Activated naive CD8-positive, alpha-beta T cell treated with anti-CD3 and anti-CD28 coated beads for 36 hours (primary cell): Measurements from ENCODE around the gene NDUFS1. TPM values are rescaled to one million over a fixed set of nuclear protein-coding genes. Genes with fewer than 3 reads are reported as not detected.
"Not testable (repeated sequence)": the region's sequence is repeated elsewhere in the genome, so short reads cannot be mapped to it uniquely, and the experiment has no call there.

Experiments used
- DNase-seq: peaks from one replicate; pipeline ENCODE4 v3.0.0; 2021
- H3K27ac Mint-ChIP-seq: one replicate; pipeline ENCODE4 v1.8.0; 2022; ENCODE audit warnings: mild to moderate bottlenecking, moderate library complexity, mixed read lengths
- H3K27me3 Mint-ChIP-seq: one replicate; pipeline ENCODE4 v1.8.0; 2022; ENCODE audit warnings: mild to moderate bottlenecking, mixed read lengths
- H3K36me3 Mint-ChIP-seq: one replicate; pipeline ENCODE4 v1.8.0; 2021; ENCODE audit warnings: mild to moderate bottlenecking, mixed read lengths
- H3K4me1 Mint-ChIP-seq: one replicate; pipeline ENCODE4 v1.8.0; 2021; ENCODE audit warnings: mixed read lengths
- H3K4me3 Mint-ChIP-seq: one replicate; pipeline ENCODE4 v1.8.0; 2022; ENCODE audit warnings: mild to moderate bottlenecking, moderate library complexity, mixed read lengths
- H3K9me3 Mint-ChIP-seq: one replicate; pipeline ENCODE4 v1.8.0; 2022; ENCODE audit warnings: mixed read lengths
- total RNA-seq, 2 experiments: library from RNA; stranded (reverse); gene quantifications; one replicate each; pipeline ENCODE4 v1.2.3, GENCODE V29; 2021

The NDUFS1 gene
- total RNA-seq, 2 experiments from 2014 or later, result 95.5 to 102 TPM

GRCh38 chr2:206176121-206176520 is 16.9 kb upstream of the NDUFS1 start:
- no peaks in the 10 kb centered on the region for H3K27me3 Mint-ChIP-seq
- no peaks in the 10 kb centered on the region for H3K9me3 Mint-ChIP-seq
- H3K4me1 Mint-ChIP-seq, result no peaks in the 10 kb centered on the region
- no peak for DNase-seq
- H3K27ac Mint-ChIP-seq, result no peak overlapping the region
- no peak overlapping the region for H3K4me3 Mint-ChIP-seq
- H3K36me3 Mint-ChIP-seq, result no peaks in the 10 kb centered on the region

- Mint-ChIP-seq H3K9me3 (no peaks in the 10 kb centered on the region), H3K4me3 (no peak overlapping the region), H3K27ac (no peak overlapping the region), H3K27me3 (no peaks in the 10 kb centered on the region), H3K4me1 (no peaks in the 10 kb centered on the region), H3K36me3 (peaks cover 12% of the 10 kb centered on the region)
- no peak for DNase-seq
Measured at GRCh38 chr2:206173147-206173546, 13.9 kb upstream of the NDUFS1 start.

GRCh38 chr2:206171624-206172397 is 12.6 kb upstream of the NDUFS1 start:
- H3K4me3 Mint-ChIP-seq, H3K9me3 Mint-ChIP-seq, H3K27me3 Mint-ChIP-seq, H3K4me1 Mint-ChIP-seq, H3K27ac Mint-ChIP-seq, DNase-seq: not testable (repeated sequence)
- H3K36me3 Mint-ChIP-seq, result peaks cover 19% of the 10 kb centered on the region

GRCh38 chr2:206168230-206168629 is 9.0 kb upstream of the NDUFS1 start:
- H3K27me3 Mint-ChIP-seq, DNase-seq, H3K27ac Mint-ChIP-seq, H3K4me3 Mint-ChIP-seq, H3K4me1 Mint-ChIP-seq, H3K9me3 Mint-ChIP-seq: not testable (repeated sequence)
- H3K36me3 Mint-ChIP-seq, result peaks cover 31% of the 10 kb centered on the region

- Mint-ChIP-seq H3K4me3 (no peak overlapping the region), H3K4me1 (peaks cover 32% of the 10 kb centered on the region), H3K27ac (no peak overlapping the region), H3K36me3 (peaks cover 56% of the 10 kb centered on the region), H3K9me3 (no peaks in the 10 kb centered on the region), H3K27me3 (no peaks in the 10 kb centered on the region)
- no peak for DNase-seq
Measured at GRCh38 chr2:206164261-206164862, 5.1 kb upstream of the NDUFS1 start.

GRCh38 chr2:206163251-206163880 is 4.1 kb upstream of the NDUFS1 start:
- no peaks in the 10 kb centered on the region for H3K9me3 Mint-ChIP-seq
- DNase-seq, result no peak
- H3K27ac Mint-ChIP-seq, result peak overlapping the region; percentile 69
- no peaks in the 10 kb centered on the region for H3K27me3 Mint-ChIP-seq
- peak overlapping the region; percentile 79 for H3K4me3 Mint-ChIP-seq
- H3K4me1 Mint-ChIP-seq, result peaks cover 34% of the 10 kb centered on the region
- H3K36me3 Mint-ChIP-seq, result peaks cover 58% of the 10 kb centered on the region

GRCh38 chr2:206162401-206162800 is 3.2 kb upstream of the NDUFS1 start:
- H3K27me3 Mint-ChIP-seq, H3K9me3 Mint-ChIP-seq, DNase-seq: not testable (repeated sequence)
- peaks cover 41% of the 10 kb centered on the region for H3K4me1 Mint-ChIP-seq
- H3K27ac Mint-ChIP-seq, result peak overlapping the region; percentile 69
- H3K36me3 Mint-ChIP-seq, result peaks cover 62% of the 10 kb centered on the region
- H3K4me3 Mint-ChIP-seq, result peak overlapping the region; percentile 79

- DNase-seq, result no peak
- Mint-ChIP-seq H3K4me1 (peaks cover 49% of the 10 kb centered on the region), H3K9me3 (no peaks in the 10 kb centered on the region), H3K4me3 (peak overlapping the region; percentile 79), H3K36me3 (peaks cover 63% of the 10 kb centered on the region), H3K27me3 (no peaks in the 10 kb centered on the region), H3K27ac (peak overlapping the region; percentile 99)
Measured at GRCh38 chr2:206160807-206161179, 1.5 kb upstream of the NDUFS1 start.

GRCh38 chr2:206160125-206160806 is 1.0 kb upstream of the NDUFS1 start:
- Mint-ChIP-seq H3K4me1 (peaks cover 49% of the 10 kb centered on the region), H3K36me3 (peaks cover 63% of the 10 kb centered on the region), H3K27ac (peak overlapping the region; percentile 99), H3K27me3 (no peaks in the 10 kb centered on the region), H3K9me3 (no peaks in the 10 kb centered on the region), H3K4me3 (peak overlapping the region; percentile 79)
- DNase-seq, result no peak

GRCh38 chr2:206158563-206159345 is 490 bp downstream of the NDUFS1 start:
- Mint-ChIP-seq H3K36me3 (peaks cover 59% of the 10 kb centered on the region), H3K4me1 (peaks cover 46% of the 10 kb centered on the region), H3K4me3 (peak overlapping the region; percentile 79), H3K9me3 (no peaks in the 10 kb centered on the region), H3K27me3 (no peaks in the 10 kb centered on the region), H3K27ac (peak overlapping the region; percentile 99)
- no peak for DNase-seq

GRCh38 chr2:206157014-206157413 is 2.2 kb downstream of the NDUFS1 start:
- H3K4me1 Mint-ChIP-seq, result peaks cover 29% of the 10 kb centered on the region

GRCh38 chr2:206154197-206154596 is 5.0 kb downstream of the NDUFS1 start:
- Mint-ChIP-seq H3K36me3 (peaks cover 31% of the 10 kb centered on the region), H3K4me3 (no peak overlapping the region), H3K9me3 (no peaks in the 10 kb centered on the region), H3K4me1 (peaks cover 19% of the 10 kb centered on the region), H3K27me3 (no peaks in the 10 kb centered on the region), H3K27ac (no peak overlapping the region)
- no peak for DNase-seq

More at GRCh38 chr2:206157014-206157413, 2.2 kb downstream of the NDUFS1 start:
- not testable (repeated sequence) for H3K27me3 Mint-ChIP-seq, H3K27ac Mint-ChIP-seq, DNase-seq, H3K9me3 Mint-ChIP-seq
- peak overlapping the region; percentile 79 for H3K4me3 Mint-ChIP-seq
- peaks cover 42% of the 10 kb centered on the region for H3K36me3 Mint-ChIP-seq

GRCh38 chr2:206150631-206151030 is 8.6 kb downstream of the NDUFS1 start:
- Mint-ChIP-seq H3K27ac (no peak overlapping the region), H3K4me1 (peaks cover 2% of the 10 kb centered on the region), H3K9me3 (no peaks in the 10 kb centered on the region), H3K36me3 (peaks cover 15% of the 10 kb centered on the region), H3K4me3 (no peak overlapping the region), H3K27me3 (no peaks in the 10 kb centered on the region)
- no peak for DNase-seq

- Mint-ChIP-seq H3K36me3 (peaks cover 19% of the 10 kb centered on the region), H3K27ac (no peak overlapping the region), H3K27me3 (no peaks in the 10 kb centered on the region), H3K4me1 (peaks cover 2% of the 10 kb centered on the region), H3K4me3 (no peak overlapping the region), H3K9me3 (no peaks in the 10 kb centered on the region)
- DNase-seq, result no peak
Measured at GRCh38 chr2:206150168-206150567, 9.1 kb downstream of the NDUFS1 start.
